ENCODE data around the gene PHTF2.

- TF ChIP-seq, protein P1, sequence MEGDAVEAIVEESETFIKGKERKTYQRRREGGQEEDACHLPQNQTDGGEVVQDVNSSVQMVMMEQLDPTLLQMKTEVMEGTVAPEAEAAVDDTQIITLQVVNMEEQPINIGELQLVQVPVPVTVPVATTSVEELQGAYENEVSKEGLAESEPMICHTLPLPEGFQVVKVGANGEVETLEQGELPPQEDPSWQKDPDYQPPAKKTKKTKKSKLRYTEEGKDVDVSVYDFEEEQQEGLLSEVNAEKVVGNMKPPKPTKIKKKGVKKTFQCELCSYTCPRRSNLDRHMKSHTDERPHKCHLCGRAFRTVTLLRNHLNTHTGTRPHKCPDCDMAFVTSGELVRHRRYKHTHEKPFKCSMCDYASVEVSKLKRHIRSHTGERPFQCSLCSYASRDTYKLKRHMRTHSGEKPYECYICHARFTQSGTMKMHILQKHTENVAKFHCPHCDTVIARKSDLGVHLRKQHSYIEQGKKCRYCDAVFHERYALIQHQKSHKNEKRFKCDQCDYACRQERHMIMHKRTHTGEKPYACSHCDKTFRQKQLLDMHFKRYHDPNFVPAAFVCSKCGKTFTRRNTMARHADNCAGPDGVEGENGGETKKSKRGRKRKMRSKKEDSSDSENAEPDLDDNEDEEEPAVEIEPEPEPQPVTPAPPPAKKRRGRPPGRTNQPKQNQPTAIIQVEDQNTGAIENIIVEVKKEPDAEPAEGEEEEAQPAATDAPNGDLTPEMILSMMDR (IDR thresholded peaks at IDR 0.05): no peak
- TF ChIP-seq POLR2A (IDR thresholded peaks at IDR 0.05): no peak
Measured at GRCh38 chr7:77827999-77828398, 29.4 kb downstream of the PHTF2 start.

All from Peyer's patch (tissue), 4 donors.